OCI-LY3 (cell line): Measurements from ENCODE around the gene DNAAF8.

Source experiments
- CTCF ChIP-seq: fragments of 200-600, 300-600 bp; sonication (generic); IDR thresholded peaks from 2 replicates; pipeline ENCODE4 v1.5.1; 2014; ENCODE audit warnings: antibody characterized with exemption, low read length, low read depth
- EZH2phosphoT487 ChIP-seq: fragments of 200-600 bp; shearing (Covaris generic); IDR thresholded peaks from 2 replicates; pipeline ENCODE4 v1.6.1; 2018; ENCODE audit warnings: antibody characterized with exemption, mixed run types, low read depth

GRCh38 chr16:4702466-4702808 is 31.9 kb upstream of the DNAAF8 start:
- no peak for TF ChIP-seq CTCF
- TF ChIP-seq EZH2phosphoT487: no peak
